Heart left ventricle (tissue), 13 donors: Measurements from ENCODE around the gene ZNF526.

Experiments
- POLR2A ChIP-seq, 2 donors: fragments of 450-650 bp; IDR thresholded peaks; one replicate each; pipeline ENCODE4 v1.6.1; 2017; ENCODE audit warnings: antibody characterized with exemption in 2 of 2, mild to moderate bottlenecking in 2 of 2, moderate library complexity in 2 of 2
- TF ChIP-seq, protein P1 (sequence below), 12 donors: fragments of 200-600 bp; sonication (generic) in 4 of 12; IDR thresholded peaks; one replicate each; pipeline versions ENCODE4 v1.5.0 to v1.8.0; 2018 to 2022; ENCODE audit warnings: antibody characterized with exemption in 12 of 12, mild to moderate bottlenecking in 5 of 12
- donor health status: ischemic (EF 13 %, LVEDD 7.1; RV severe dilation, severe dysfunction).
- donor health status: DM: no; HTN: yes; CAD: no.
- donor health status: DM: no; HTN: no; CAD: no.
- donor health status: ischemic (EF 25% LVEDD 6.9; RV normal size, moderate dysfunction).
- donor health status: ischemic (EF 25% LVEDD 5.7; RV mildly dilated, moderate dysfunction).
- donor health status: ischemic (EF 35%, LVEDD 5.7; RV mildly dilated, moderate dysfunction).
- donor health status: nonischemic (EF 11% LVEDD 7.7; RV severe dilation, severe dysfunction).
- donor health status: DM: yes; HTN: yes; CAD: no.
- donor health status: PGD.
- donor health status: ischemic (EF 29% LVEDD 5.4; RV normal size, mild dysfunction).
- donor health status: nonischemic (EF 23%, LVEDD 6.1; RV moderate dilation, normal function).

DNA sequence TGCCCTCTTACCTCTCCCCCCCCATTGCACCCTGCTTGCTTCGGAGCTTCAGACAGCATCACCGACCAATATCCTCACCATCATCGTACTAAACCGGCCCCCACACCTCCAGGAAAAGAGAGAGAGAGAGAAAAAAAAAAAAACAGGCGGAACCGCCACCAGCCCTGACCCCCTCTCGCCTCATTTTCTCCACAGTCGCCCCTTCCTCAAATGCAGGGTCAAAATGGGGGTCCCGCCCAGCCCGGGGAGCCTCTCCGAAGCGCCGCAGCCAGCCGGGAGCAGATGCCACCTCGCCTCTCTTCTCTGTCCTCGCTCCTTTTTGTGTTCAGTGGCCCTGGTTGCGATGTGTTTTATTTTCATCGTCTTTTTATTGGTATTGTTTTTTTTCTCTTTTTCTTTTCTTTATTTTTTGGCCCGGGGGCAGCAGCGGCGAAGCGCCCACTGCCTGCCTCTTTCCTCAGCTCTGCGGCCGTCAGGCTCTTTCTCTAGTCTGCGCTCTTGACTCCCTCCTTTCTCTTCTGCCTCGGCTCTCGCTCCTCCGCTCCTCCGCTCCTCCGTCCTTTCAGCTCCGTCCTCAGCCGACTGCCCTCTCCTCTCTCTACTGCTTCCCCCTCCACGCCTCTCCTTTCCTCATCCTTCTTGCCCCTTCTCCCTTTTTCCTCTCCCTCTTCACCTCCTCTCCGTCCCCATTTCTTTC, 44.0 kb upstream of the ZNF526 start:
- TF ChIP-seq, protein P1, sequence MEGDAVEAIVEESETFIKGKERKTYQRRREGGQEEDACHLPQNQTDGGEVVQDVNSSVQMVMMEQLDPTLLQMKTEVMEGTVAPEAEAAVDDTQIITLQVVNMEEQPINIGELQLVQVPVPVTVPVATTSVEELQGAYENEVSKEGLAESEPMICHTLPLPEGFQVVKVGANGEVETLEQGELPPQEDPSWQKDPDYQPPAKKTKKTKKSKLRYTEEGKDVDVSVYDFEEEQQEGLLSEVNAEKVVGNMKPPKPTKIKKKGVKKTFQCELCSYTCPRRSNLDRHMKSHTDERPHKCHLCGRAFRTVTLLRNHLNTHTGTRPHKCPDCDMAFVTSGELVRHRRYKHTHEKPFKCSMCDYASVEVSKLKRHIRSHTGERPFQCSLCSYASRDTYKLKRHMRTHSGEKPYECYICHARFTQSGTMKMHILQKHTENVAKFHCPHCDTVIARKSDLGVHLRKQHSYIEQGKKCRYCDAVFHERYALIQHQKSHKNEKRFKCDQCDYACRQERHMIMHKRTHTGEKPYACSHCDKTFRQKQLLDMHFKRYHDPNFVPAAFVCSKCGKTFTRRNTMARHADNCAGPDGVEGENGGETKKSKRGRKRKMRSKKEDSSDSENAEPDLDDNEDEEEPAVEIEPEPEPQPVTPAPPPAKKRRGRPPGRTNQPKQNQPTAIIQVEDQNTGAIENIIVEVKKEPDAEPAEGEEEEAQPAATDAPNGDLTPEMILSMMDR (IDR thresholded peaks at IDR 0.05): no peak
- no peak for TF ChIP-seq POLR2A (IDR thresholded peaks at IDR 0.05)
